Upper lobe of left lung (tissue), 6 donors: ENCODE measurements around the gene HOXB4. TPM values are rescaled to one million over a fixed set of nuclear protein-coding genes. Genes with fewer than 3 reads are reported as not detected.

Experiments
- ATAC-seq, 2 donors: fragments of 200-7000 bp; cut with Tn5 transposase; one replicate each; pipeline ENCODE4 v1.9.1; 2022; ENCODE audit warnings: mild to moderate bottlenecking in 2 of 2, moderate library complexity in 2 of 2; ENCODE audit not compliant: low FRiP score in 2 of 2
- DNase-seq, 2 donors: peaks; one replicate each; pipeline ENCODE4 v3.0.0-alpha.2; 2019 to 2020
- H3K27ac ChIP-seq, 4 donors: fragments of 200-600 bp; sonication (generic); one replicate each; pipeline ENCODE4 v1.5.1; 2016 to 2019
- H3K27me3 ChIP-seq, 4 donors: fragments of 200-600 bp; sonication (generic); one replicate each; pipeline ENCODE4 v1.5.1; 2017 to 2019
- H3K36me3 ChIP-seq, 4 donors: fragments of 200-600 bp; sonication (generic); one replicate each; pipeline ENCODE4 v1.5.1; 2016 to 2019
- H3K4me1 ChIP-seq, 4 donors: fragments of 200-600 bp; sonication (generic); one replicate each; pipeline ENCODE4 v1.5.1; 2018 to 2019
- H3K4me3 ChIP-seq, 4 donors: fragments of 200-600 bp; sonication (generic); one replicate each; pipeline ENCODE4 v1.5.1; 2017 to 2019; ENCODE audit warnings: mild to moderate bottlenecking in 2 of 4, moderate library complexity in 1 of 4
- H3K9me3 ChIP-seq, 4 donors: fragments of 200-600 bp; sonication (generic); one replicate each; pipeline ENCODE4 v1.5.1; 2018 to 2019
- CTCF ChIP-seq, 6 experiments: fragments of 450-650 bp in 4 of 6; fragments of 200-600 bp in 2 of 6; sonication (generic) in 2 of 6; IDR thresholded peaks; one replicate each; pipeline ENCODE4 v1.5.1; 2016 to 2019; ENCODE audit warnings: antibody characterized with exemption in 6 of 6
- EP300 ChIP-seq, 4 donors: sonication (generic); formaldehyde crosslinking; IDR thresholded peaks; one replicate each; pipeline ENCODE4 v1.5.1; 2017; ENCODE audit warnings: antibody characterized with exemption in 4 of 4, control low read depth in 2 of 4
- POLR2A ChIP-seq, 4 donors: fragments of 450-650 bp; IDR thresholded peaks; one replicate each; pipeline ENCODE4 v1.5.1; 2016 to 2017; ENCODE audit warnings: antibody characterized with exemption in 4 of 4, mild to moderate bottlenecking in 2 of 4
- POLR2AphosphoS5 ChIP-seq, 2 donors: sonication (generic); formaldehyde crosslinking; IDR thresholded peaks; one replicate each; pipeline ENCODE4 v1.5.1; 2017; ENCODE audit warnings: antibody characterized with exemption in 2 of 2
- WGBS, 2 donors: methylation state at CpG; one replicate each; pipeline ENCODE4 v1.1.5; 2017 to 2018; 5-methylcytosine and 5-hydroxymethylcytosine counted together
- total RNA-seq, 6 donors: library from RNA; depleted of rRNA in 4 of 6; stranded (reverse); fragments of >200 nt in 4 of 6; gene quantifications; one replicate each; pipeline versions ENCODE4 v1.1.0 to v1.2.1, GENCODE V29; 2016 to 2021
- donor health status: DM: no; HTN: no; CAD: no; lungs with moderate emphysema.
- donor health status: DM: no; HTN: yes; CAD: no; lungs with severe emphysema.

Gene HOXB4
- total RNA-seq, 6 donors from 2014 or later, result 0.61 to 5.6 (median 2.0) TPM

- TF ChIP-seq EP300 (IDR thresholded peaks at IDR 0.05) (no peak), POLR2A (IDR thresholded peaks at IDR 0.05) (no peak)
- peaks cover 7 to 14% (median 7%) of the 10 kb centered on the region in 4 donors for H3K4me1 ChIP-seq
- H3K27me3 ChIP-seq, result peaks cover 0 to 66% (median 32%) of the 10 kb centered on the region in 4 donors
- H3K27ac ChIP-seq, result no peak within 1 kb of the TSS
- 33 to 39% methylated on average over 16 of the region's 16 CpGs for WGBS, 2 donors
- no peak for ATAC-seq
- no peaks in the 10 kb centered on the region for H3K9me3 ChIP-seq
- DNase-seq, result peak in 1 of 2 donors; percentile 78
- H3K4me3 ChIP-seq, result peak within 1 kb of the TSS in 3 of 4 donors; percentile 1 to 13 (median 4)
- H3K36me3 ChIP-seq, result no peaks in the 10 kb centered on the region
Observed at GRCh38 chr17:48604770-48605329, 26.7 kb upstream of the HOXB4 start, which contains the start of gene HOXB6. TSS of gene HOXB6 (minus strand) at chr17:48604986. CDS start at chr17:48598150, 6,836 bp downstream.

- ATAC-seq (peak in 1 of 2 donors; percentile 35), DNase-seq (peak in 1 of 2 donors; percentile 51)
- no peaks in the 10 kb centered on the region for H3K9me3 ChIP-seq
- peaks cover 6 to 12% (median 7%) of the 10 kb centered on the region in 4 donors for H3K4me1 ChIP-seq
- H3K27me3 ChIP-seq, result peaks cover 0 to 65% (median 30%) of the 10 kb centered on the region in 4 donors
- 31 to 42% methylated on average over 21 of the region's 21 CpGs for WGBS, 2 donors
- H3K27ac ChIP-seq, result no peak overlapping the region
- TF ChIP-seq CTCF (IDR thresholded peaks at IDR 0.05), result no peak
- no peak for TF ChIP-seq POLR2AphosphoS5 (IDR thresholded peaks at IDR 0.05)
- TF ChIP-seq EP300 (IDR thresholded peaks at IDR 0.05), result no peak
- no peak for TF ChIP-seq POLR2A (IDR thresholded peaks at IDR 0.05)
- no peaks in the 10 kb centered on the region for H3K36me3 ChIP-seq
- peak overlapping the region in 3 of 4 donors; percentile 1 to 13 (median 4) for H3K4me3 ChIP-seq
Observed at GRCh38 chr17:48603959-48604769, 26.0 kb upstream of the HOXB4 start.

- peaks cover 0 to 70% (median 35%) of the 10 kb centered on the region in 4 donors for H3K27me3 ChIP-seq
- no peak overlapping the region for H3K27ac ChIP-seq
- peaks cover 12 to 25% (median 19%) of the 10 kb centered on the region in 4 donors for H3K4me1 ChIP-seq
- WGBS, 2 donors, result 35 to 42% methylated on average over 28 to 35 of the region's 35 CpGs
- no peaks in the 10 kb centered on the region for H3K9me3 ChIP-seq
- ATAC-seq, result no peak
- TF ChIP-seq CTCF (IDR thresholded peaks at IDR 0.05), result no peak
- no peak for TF ChIP-seq POLR2AphosphoS5 (IDR thresholded peaks at IDR 0.05)
- no peak for TF ChIP-seq EP300 (IDR thresholded peaks at IDR 0.05)
- TF ChIP-seq POLR2A (IDR thresholded peaks at IDR 0.05), result no peak
- peak overlapping the region in 1 of 4 donors; percentile 26 for H3K4me3 ChIP-seq
- peak in 1 of 2 donors; percentile 73 for DNase-seq
- H3K36me3 ChIP-seq, result no peaks in the 10 kb centered on the region
Observed at GRCh38 chr17:48601539-48602425, 23.6 kb upstream of the HOXB4 start.

- ATAC-seq (no peak), DNase-seq (no peak)
- no peak for TF ChIP-seq POLR2A (IDR thresholded peaks at IDR 0.05)
- TF ChIP-seq EP300 (IDR thresholded peaks at IDR 0.05), result no peak
- no peak for TF ChIP-seq CTCF (IDR thresholded peaks at IDR 0.05)
- no peak for TF ChIP-seq POLR2AphosphoS5 (IDR thresholded peaks at IDR 0.05)
- Histone ChIP-seq H3K4me3 (no peak overlapping the region), H3K27me3 (peaks cover 0 to 72% (median 39%) of the 10 kb centered on the region in 4 donors), H3K4me1 (peaks cover 13 to 31% (median 24%) of the 10 kb centered on the region in 4 donors), H3K36me3 (no peaks in the 10 kb centered on the region), H3K27ac (no peak overlapping the region), H3K9me3 (no peaks in the 10 kb centered on the region)
- WGBS, 2 donors, result 33 to 60% methylated on average over 4 of the region's 4 CpGs
Observed at GRCh38 chr17:48601207-48601538, 23.0 kb upstream of the HOXB4 start.
